C4-2B (cell line): Measurements from ENCODE around the gene SUZ12.
A peak's percentile ranks its signal among the peaks of the same experiment; 100 is the strongest.

ENCODE experiments used
- H3K27ac ChIP-seq: fragments of 450-650 bp; 2 replicates; pipeline ENCODE4 v1.5.1; 2017
- ZFX ChIP-seq: fragments of 450-650 bp; IDR thresholded peaks from 2 replicates; pipeline ENCODE4 v1.6.1; 2017
- TF ChIP-seq, protein P1 (sequence below): fragments of 450-650 bp; conservative IDR thresholded peaks from 2 replicates; pipeline ENCODE4 v1.5.1; 2017; ENCODE audit warnings: mild to moderate bottlenecking

SUZ12 gene

DNA sequence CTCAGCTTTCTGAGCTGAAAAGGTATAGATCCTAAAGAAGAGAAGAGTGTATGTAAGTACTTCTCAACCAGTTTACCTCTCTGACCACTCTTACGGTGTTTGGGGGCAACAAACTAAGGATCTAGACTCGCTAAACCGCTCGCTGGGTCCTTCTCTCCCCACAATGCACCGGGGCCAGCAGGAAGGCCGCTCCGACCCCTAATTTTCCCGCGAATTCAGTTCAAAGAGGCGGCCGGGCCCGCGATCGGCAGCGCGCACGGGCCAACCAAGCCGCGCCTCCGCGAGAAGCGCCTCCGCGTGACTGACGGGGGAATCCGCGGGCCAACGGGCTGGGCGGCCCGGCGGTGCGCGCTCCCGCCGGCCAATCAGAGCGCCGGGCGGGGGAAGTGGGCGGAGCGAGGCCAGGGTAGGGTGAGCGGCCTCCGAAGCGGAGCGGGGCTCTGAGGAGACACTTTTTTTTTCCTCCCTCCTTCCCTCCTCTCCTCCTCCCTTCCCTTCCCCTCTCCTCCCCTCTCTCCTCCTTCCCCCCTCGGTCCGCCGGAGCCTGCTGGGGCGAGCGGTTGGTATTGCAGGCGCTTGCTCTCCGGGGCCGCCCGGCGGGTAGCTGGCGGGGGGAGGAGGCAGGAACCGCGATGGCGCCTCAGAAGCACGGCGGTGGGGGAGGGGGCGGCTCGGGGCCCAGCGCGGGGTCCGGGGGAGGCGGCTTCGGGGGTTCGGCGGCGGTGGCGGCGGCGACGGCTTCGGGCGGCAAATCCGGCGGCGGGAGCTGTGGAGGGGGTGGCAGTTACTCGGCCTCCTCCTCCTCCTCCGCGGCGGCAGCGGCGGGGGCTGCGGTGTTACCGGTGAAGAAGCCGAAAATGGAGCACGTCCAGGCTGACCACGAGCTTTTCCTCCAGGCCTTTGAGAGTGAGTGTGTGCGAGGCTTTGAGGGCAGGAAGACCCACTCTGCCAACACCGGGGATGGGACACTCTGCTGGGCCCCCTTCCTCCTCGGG, at the start of gene SUZ12:
SUZ12 (plus strand) TSS at position 393 of the 995 bp plus-strand sequence; CDS start at position 633, 240 bp downstream.
- TF ChIP-seq ZFX, result 0 out of 2 replicates have a peak, but pooled peaks have one; percentile 18
- peak within 1 kb of the TSS; percentile 93 for H3K27ac ChIP-seq

DNA sequence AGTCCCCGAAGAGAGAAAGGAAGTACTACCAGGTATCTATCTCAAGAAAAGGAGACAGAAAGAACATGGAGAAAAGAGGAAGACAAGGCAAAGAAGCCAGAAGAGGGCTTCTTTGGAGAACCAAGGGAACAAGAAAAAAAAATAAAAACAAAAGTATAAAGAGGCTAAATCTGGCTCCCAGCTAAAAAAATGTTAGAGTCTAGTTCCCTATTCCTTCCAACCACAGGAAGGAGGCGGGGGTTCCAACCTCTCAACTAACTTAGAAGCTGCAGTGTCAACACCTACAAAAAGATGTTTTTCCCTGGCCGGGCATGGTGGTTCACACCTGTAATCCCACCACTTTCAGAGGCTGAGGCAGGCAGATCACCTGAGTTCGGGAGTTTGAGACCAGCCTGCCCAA, 48.7 kb upstream of the SUZ12 start:
- no peak overlapping the region for H3K27ac ChIP-seq
- no peak for TF ChIP-seq ZFX
- TF ChIP-seq, protein P1, sequence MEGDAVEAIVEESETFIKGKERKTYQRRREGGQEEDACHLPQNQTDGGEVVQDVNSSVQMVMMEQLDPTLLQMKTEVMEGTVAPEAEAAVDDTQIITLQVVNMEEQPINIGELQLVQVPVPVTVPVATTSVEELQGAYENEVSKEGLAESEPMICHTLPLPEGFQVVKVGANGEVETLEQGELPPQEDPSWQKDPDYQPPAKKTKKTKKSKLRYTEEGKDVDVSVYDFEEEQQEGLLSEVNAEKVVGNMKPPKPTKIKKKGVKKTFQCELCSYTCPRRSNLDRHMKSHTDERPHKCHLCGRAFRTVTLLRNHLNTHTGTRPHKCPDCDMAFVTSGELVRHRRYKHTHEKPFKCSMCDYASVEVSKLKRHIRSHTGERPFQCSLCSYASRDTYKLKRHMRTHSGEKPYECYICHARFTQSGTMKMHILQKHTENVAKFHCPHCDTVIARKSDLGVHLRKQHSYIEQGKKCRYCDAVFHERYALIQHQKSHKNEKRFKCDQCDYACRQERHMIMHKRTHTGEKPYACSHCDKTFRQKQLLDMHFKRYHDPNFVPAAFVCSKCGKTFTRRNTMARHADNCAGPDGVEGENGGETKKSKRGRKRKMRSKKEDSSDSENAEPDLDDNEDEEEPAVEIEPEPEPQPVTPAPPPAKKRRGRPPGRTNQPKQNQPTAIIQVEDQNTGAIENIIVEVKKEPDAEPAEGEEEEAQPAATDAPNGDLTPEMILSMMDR, result no peak

DNA sequence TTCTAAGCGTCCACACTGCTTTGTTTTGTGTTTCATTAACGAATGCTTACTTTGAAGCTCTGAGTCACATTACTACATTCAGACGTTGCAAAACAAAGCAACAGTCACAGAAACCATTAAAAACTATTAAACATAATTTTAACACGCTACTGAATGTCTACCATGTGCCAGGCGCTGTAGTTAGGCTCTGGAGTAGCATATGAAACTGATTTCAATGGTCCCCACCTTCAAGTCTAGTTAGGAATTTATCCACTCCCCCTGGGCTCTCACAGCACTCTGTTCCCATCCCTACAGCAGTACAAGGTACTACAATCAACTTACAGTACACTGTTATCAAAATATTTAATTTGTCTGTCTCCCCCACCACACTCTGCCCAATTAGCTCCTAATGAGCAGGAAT, 35.9 kb upstream of the SUZ12 start:
- peak overlapping the region; percentile 75 for H3K27ac ChIP-seq
- TF ChIP-seq, protein P1, result no peak
- no peak for TF ChIP-seq ZFX

DNA sequence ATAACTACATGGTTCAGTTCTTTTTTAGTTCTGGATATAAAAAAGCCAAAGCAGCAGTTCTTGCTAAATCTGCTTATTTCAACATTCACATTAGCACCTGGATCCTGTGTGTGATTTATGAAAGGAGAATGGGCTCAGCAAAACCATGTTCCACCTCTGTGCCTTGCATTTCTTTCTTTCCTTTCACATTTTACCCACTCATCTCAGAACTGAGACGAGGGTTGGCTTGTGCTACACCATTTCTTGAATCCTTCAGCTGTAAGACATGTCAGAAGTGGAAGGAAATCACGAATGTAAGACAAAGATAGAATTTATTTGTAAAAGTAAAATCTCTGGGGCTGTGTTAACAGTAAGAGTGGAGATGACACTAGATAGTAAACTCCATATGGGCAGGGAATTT, 34.1 kb upstream of the SUZ12 start:
- no peak overlapping the region for H3K27ac ChIP-seq
- TF ChIP-seq ZFX, result no peak
- TF ChIP-seq, protein P1, result no peak

DNA sequence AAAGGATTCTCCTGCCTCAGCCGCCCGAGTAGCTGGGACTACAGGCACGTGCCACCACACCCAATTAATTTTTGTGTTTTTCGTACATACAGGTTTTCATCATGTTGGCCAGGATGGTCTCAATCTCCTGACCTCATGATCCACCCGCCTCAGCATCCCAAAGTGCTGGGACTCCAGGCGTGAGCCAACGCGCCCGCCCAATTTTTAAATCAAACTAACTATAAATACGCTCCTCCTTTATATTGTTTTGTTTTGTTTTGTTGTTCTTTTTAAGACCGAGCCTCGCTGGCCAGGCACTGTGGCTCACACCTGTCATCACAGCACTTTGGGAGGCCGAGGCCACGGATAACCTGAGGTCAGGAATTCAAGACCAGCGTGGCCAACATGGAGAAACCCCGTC, 33.4 kb upstream of the SUZ12 start:
- no peak overlapping the region for H3K27ac ChIP-seq
- TF ChIP-seq, protein P1, result no peak
- TF ChIP-seq ZFX, result no peak

DNA sequence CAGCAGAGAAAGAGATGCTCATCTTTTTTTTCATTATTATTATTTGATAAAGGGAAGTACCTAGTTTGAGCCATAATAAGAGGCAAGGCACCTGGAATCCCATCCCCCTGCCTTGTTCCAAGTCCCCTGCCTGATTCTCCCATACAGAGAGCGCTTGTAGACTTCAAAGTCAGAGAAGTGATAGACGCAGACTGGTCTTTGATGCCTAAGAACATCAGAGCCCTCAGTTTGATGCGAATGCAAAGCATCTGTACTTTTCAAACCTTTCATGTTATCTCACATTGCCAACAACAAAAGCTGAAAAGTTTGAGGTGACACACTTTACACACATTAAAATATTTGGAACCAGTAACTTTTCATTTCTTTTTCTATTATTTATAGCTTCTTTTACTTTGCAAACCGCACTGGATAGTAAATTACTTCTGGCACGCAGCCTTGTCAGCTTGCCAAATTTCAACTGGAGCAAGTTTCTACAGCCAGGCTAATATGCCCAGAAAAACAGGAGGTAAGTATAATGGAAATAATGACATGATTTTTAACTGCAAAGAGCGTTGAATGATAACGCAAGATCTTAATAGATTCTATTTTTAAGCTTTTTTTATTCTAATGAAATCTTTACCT, 29.4 kb upstream of the SUZ12 start:
- TF ChIP-seq, protein P1, result no peak
- TF ChIP-seq ZFX, result no peak
- no peak overlapping the region for H3K27ac ChIP-seq

DNA sequence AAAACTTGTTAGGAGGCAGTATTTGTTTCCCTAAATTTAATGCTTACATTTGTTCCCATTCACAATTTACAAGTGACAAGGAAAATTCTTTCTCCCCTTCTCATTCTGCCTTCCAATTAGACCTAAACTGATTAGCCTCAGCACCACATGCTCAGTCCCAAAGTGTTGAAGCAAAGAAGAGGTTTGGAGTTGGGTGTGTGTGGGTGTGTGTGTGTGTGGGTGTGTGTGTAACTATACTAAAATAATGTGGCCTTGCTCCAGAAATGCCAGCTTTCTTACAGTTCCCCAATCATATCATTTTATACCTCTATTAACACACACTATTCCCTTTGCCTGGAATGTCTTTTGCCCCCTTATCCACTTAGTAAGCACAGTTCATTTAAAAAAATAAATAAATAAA, 28.4 kb upstream of the SUZ12 start:
- no peak for TF ChIP-seq ZFX
- TF ChIP-seq, protein P1, result no peak
- no peak overlapping the region for H3K27ac ChIP-seq
